HG03460 (cell line): ENCODE data around the gene MRPS18B.

Source experiments
- ATAC-seq: cut with Tn5 transposase; IDR thresholded peaks from one replicate; pipeline ENCODE4 v1.9.1; 2021; ENCODE audit not compliant: unreplicated experiment

Gene MRPS18B

DNA sequence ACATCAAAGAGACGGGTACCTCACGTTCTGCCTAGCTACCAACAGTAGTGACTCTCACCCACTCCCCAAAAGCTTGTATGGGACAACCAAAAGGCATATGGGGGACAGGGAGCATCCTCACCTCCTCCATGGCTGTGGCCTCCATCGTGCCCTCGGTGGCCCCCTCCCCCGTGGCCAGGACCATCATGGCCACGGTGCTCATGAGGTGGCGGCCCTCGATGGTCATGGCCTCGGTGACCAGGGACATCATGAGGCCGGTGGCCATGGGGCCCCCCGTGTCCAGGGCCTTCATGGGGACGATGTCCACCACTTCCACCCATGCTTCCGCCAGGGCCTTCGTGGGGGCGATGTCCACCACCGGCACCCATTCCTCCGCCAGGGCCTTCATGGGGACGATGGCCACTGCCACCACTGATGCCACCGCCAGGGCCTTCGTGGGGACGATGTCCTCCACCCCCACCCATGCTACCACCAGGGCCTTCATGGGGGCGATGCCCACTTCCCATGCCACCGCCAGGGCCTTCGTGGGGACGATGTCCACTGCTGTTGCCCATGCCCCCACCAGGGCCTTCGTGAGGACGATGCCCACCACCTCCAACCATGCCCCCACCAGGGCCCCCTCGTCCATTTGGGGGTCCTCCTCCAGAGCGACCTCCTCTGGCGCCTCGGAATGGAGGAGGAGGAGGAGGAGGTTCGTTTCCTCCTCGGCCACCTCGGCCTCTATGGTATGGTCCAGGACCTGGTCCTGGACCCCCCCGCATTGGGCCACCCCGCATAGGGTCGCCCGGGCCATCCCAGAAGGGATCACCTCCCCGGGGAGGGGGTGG is 15.6 kb upstream of the MRPS18B start:
- no peak for ATAC-seq

DNA sequence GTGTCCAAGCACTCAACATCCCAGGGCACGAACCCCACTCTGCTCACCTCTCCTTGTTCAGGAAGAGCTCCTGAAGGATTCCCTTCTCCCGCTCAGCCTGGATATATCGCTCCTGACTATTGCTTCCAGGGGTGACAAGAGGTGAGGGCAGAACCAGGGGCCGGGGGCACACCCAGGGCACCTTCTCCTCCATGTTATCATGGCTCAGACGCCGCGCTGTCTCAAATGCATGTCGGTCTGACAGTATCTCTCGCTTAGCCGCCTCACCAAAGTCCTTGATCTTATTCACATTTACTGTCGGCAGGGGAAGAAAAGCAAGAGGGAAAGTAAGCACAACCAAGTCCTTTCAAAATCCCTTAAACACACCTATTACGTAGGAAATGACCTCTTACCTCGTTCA is 13.7 kb upstream of the MRPS18B start:
- ATAC-seq = no peak

DNA sequence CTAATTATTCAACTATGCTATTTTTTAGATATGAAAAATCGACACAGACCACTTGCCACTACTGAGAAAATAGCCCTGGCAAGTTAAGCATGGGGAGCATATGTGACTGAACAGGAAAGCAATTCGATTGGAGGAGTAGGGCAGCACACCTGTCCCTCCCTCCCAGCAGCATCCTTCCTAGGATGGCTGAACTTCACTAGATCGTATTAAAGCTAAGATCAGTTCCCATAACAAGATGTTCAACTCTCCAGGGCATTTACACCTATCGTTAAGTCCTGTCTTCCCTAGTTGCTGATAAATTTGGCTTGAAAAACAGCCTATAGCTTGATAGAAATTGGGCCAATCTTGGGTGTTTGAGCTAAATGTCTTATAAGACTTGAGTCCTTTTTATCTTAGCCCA is 7.6 kb upstream of the MRPS18B start:
- ATAC-seq = no peak

DNA sequence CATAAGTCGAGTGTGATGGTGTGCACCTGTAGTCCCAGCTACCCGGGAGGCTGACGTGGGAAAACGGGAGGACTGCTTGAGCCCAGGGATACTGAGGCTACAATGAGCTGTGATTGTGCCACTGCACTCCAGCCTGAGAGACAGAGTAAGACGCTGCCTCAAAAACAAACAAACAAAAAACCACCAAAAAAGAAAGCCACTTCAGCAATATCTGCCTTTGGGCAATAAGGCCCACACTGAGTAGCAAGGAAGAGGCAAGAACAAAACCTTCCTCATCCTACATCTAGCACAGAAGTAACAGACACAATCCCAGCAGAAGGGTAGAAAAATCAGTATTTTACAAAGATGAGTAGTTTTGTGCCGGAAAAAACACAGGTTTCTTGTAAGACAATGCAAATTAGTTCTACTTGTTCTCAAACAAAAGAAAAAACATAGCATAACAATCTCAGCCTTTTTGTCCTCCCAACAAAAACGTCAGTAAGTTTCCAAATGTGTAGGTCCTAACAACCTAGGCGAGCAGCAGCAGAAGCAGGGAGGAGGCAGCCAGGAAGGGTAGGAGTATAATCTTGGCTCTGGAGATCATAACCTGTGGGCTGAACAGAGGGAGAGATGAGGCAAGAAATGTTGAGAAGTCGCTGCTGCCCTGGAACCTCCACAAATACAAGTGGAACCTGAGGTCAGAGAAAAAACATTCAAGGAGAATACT is 6.3 kb upstream of the MRPS18B start:
- no peak for ATAC-seq

DNA sequence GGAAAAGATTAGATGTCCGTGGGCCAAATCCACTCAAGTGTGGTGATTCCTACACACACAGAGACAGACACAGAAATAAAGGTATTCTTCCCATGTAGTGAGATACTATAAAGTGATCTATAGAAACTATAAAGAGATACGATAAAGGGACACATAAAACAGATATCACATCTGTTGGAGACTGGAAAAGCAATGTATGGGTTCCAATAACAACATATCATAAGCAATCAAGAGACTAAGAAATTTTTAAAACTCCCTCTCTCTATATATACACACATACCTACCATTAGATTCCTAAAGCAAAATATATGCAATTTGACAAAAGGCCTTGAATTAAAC is 5.8 kb upstream of the MRPS18B start:
- ATAC-seq = no peak

DNA sequence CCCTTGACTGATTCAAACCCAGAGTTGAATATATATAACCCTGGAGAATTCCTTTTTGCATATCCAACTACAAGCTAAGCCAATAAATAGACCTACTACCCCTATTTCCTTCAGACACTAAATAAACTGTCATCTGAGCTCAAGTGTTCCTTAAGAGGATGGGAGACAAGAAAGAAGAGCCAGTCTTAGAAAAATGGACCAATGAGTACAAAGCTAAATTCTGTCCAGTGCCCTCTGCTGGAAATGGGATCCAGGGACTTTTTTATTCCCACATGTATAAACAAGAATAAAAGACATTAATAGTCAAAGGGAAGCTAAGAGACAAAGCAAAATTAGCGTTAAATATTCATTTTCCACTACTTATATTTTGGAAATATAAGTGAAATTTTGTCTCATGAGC is 5.4 kb upstream of the MRPS18B start:
- ATAC-seq = no peak

DNA sequence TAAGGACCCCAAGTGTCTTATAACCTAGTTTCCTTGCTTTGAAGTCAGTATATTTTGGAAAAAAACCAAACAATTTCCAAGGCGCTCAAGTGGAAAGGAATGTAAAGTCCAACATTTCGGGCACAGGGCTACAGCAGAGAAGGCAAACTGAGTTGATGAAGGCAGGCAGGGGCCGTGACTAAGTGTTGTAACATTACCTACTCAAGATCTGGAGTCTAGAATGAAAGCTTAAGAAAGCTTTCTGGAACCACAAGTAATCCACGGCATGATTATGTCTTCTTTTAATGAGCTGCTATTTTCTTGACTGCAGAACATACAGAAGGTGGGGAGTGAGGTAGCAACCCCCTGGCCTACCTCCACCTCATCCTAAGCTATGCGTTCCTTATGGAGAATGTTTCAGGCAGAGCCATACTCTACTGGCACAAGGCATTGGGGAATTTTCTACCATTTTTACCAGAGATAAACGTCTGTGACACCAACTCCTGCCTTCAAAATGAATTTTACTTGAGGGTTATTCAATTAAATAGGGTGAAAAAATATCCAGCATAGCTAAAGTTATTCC is 4.9 kb upstream of the MRPS18B start:
- no peak for ATAC-seq

DNA sequence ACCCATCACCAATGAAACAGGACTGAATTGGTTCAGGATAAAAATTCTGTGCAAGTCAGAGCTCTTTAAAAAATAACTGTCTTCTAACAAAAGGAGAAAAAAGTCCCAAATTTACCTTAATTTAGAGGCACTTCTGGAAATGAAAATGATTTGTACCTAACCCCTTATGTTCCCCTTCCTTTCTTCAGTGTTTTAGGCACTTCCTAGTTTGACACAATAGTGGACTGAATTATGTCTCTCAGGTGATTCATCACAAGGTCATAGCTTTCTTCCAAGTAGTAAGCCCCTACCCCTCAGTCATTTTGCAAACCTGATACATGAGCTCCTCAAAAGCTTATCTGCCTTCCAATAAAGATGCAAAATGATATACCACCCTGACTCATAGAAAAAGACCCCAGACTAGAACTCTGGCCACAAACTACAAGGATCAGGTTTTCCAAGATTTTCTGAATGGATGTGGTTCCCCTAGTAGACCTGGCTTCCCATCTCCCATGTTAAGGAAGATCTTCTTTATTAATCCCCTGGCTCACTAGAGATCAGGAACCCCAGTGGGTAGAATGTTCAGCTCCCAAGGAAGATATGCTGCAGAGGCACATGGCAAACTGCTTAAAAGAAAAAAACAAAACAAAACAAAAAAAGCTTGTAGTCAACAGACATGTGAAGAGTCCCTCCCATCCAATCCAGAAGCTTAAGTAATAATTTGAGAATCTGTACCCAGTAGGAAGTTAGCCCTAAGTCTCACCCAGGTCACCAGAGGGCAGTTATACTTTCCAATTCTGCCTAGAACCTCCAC is 4.2 kb upstream of the MRPS18B start:
- no peak for ATAC-seq

DNA sequence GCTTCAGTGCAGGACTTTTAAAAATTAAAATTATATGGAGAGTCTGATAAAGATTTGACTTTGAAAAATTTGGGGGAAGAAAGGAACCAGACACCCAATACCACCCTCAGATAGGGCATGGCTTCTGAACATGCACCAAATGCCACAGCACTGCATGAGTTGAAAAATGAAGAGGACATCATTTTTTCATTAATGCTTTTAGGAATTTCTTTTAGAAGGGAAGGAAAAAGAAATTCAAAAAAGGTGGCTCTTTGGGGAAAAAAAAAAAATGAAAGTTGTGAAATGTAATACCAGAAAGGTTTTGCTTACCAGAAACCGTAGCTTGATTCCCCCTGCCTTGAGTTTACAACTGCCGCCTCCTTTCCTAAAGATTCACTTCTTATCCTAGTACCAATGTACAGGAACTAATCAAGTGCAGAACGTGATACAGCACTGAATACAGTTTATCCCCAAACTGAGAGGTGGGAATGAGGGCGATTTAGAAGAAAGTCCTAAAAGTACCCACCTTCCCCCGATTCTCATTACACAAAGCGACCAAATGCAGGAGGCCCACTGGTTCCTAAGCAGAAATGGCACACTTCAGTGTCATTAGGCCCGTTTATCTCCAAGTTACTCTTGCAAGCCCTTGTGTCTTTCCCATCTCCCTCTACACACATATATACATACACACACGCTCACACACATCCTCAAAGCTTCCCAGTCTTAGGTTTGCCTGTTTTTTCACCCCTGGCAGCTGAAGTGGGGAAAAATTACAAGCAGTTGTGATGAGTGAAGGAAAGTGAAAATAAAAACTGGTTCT is 3.4 kb upstream of the MRPS18B start:
- no peak for ATAC-seq

DNA sequence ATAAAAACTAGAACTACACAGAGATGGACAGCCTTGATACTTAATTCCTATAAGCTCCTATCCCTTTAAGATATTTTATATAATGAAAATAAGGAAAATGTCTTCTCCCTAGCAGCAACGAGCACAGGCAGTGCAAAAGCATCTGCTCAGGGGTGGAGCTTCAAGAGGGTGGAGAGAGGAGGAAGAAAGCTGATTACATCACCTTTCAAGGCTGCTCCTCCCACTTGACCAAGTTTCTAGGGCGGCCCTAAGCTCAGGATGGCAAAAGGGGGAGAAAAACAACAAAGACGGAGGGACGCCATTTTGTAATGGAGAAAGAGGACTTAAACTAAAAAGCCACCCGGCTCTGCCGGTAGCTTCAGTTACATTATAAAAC is 2.8 kb upstream of the MRPS18B start:
- peak; percentile 44 for ATAC-seq

DNA sequence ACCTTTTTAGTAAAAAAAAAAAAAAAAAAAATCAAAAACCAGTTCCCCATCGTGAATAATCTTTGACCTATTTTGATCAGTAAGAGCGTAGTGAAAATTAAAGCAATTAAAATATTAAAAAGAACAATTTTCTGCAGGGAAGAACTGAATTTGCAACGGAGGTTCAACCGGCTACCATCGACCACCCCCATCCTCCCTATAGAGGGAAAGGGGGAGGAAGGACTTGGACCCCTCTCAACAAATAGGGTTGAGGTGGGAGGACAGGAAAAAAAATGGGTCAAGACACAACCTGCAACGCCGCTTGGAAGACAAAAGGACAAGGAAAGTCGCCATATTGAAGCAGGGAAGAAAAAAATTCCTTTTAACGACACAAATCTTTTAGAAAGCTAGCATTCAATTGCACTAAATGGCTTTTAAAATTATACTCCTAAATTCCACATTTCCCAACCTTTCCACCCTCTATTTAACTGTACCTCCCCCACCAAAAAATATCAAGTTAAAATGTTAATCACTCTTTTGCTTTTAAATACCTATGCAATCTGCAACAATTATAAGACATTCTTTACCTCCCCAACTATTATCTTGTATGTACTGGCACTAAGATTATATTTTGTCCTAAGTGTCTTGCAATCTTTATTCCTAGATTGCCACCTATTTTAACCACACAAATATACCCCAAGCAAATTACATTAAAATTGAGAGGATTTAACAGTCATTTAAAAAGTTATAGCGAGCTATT is 2.3 kb upstream of the MRPS18B start:
- no peak for ATAC-seq

DNA sequence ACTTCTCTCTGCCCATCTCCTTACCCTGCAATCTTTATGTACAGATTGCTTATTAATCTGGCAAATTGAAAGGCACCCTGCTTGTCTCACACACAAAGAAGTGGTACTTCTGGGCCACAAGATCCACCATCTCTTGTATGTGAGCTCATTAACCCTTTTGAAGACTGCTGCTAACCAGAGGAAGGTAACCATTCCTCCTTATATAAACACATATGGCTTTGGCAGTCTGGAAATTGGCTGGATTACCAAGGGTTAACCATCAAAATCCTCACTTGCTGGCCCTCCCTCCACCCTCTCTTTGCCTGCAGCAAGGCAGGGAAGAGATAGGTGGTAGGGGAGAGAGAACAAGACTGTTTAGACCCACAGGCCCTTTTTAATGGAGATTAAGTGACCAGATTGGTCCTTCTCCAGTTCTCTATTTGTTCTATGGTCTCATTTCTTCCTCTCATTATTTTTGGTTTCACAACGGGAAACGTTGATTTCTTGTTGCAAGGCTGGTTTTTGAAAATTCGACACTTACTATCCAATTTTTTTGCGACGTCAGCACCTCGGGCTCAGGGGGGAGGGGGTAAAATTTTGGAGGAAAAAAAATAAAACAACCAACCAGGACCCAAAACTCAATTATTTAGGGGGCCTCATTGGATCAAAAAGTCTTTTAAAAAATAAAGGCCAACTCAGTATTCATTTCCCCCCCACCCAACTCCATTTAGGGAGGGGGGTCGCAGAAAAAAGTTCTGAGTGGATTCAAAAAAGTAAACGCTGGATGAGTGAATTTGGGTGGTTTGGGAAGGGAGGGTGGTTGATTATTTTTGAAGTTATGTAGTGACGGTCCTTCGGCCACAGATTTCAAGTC is 1.5 kb upstream of the MRPS18B start:
- ATAC-seq = no peak

DNA sequence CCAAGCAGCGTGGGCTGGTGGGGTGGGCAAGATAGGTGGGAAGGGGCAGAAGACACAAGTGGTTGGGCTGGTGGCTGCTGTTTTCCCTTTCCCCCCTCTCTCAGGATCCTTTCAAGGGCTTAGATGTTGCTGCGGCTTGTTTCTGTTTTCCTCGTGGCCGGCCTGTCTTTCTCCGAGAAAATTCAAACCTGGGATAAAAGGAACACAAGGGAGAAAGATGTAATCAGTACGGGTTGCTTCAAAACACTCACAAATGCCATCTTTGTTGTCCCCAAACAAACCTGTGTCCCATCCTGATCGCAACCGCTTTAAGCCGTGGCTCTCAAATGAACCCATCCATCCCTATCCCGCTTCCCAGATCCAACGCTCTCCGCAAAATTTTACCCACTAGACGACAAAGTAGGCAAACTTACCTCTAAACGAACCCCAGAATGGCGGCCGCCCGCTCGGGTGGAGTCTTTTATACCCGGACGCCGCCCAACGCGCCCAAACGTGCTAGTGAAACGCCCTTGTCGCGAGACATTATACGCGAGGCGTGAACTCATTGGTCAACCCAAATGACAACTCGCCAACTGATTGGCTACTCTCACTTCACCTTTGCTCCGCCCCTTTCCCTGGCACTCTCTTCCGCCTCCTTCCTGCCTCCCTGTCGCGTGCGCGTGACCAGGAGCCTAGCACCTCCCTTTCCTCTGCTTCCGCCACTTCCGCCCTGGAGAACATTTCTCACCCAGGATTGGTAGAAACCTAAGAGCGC is 652 bp upstream of the MRPS18B start, which contains the start of gene PPP1R10:
TSS of gene PPP1R10 (minus strand) at position 433 of the 754 bp plus-strand sequence. CDS start 7,299 bp downstream, outside the sequence.
- ATAC-seq = peak; percentile 77

DNA sequence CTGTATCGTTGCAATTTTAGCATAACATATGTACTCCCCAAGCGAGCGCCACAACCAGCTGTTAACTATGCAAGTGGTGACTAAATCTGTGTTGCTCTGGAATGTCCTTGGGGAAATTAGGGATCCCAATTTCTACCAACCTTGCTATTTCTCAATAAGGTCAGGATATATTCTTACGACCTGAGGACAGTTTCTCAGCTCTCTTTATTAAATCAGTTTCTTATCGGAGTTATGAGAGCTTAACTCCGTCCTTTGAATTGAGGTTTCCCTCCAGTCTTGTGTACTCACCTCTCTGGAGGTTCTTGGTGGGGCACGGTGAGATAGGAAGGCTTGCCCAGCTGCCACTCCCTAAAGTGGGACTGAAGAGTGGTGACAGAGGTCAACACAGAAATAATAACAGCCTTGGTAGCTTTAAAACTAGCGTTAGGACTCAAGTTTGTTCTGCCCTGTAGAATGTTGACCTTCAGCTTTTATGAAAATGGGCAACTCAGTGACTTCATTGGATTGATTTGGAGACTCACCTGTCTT is 694 bp downstream of the MRPS18B start:
- ATAC-seq = no peak

DNA sequence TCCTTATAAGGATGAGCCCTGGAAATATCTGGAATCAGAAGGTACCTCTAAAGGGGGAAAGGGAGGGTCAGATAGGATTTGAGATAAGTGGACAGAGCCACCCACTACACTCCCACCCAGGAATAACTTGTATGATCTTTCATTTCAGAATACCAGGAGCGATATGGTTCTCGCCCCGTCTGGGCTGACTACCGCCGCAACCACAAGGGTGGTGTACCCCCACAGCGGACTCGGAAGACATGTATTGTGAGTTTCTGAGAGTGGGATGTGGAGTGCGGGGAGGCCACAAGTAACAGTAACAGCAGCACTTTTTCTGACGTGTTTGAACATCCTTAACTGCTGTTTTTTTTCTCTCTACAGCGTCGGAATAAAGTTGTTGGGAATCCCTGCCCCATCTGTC is 1.9 kb downstream of the MRPS18B start:
- no peak for ATAC-seq

DNA sequence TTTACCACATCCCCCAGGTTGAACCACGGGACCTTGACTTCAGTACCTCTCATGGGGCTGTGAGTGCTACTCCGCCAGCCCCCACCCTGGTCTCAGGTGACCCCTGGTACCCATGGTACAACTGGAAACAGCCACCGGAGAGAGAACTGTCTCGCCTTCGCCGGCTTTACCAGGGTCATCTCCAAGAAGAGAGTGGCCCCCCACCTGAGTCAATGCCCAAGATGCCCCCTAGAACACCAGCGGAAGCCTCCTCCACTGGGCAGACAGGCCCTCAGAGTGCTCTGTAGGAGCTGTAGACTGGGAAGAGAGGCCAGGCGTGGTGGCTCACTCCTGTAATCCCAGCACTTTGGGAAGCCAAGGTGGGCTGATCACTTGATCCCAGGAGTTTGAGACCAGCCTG is 7.9 kb downstream of the MRPS18B start:
- no peak for ATAC-seq

DNA sequence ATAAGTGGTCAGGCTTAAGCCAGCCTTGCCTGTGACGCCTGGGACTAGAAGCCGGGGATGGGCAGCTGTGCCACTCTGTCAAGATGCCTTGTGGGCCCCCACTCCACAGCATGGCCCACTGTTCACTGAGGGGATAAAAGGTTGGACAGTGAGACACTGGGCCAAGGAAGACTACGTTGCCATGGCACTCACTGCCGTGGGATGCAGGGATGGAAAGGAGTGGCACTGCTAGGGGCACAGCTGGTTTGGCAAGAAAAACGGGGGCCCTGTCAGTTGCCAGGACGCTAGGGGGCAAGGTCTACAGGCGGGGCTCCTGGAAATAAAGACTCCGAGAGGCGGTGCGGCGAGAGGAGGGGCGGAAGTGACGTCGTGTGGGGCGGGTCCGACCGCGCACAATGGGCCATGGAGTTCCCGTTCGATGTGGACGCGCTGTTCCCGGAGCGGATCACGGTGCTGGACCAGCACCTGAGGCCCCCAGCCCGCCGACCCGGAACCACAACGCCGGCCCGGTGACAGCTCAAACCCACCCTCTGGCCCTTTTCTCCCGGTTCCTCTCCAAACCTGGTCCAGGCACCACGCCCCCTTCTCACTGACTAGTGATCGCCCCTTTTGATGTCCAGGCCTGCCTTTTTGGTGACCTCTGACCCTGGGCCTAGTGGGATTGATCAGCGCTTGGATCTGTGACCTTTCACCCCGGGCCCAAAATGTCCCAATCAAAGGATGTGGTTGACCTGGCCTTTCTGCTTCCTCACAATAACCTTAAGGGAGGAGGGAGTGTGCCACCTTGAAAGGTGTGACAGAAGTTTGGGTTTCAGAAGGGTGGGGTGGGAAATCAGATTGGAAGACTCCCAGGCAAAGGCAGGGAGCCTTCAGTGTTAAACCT is 9.1 kb downstream of the MRPS18B start, which contains the start of gene ATAT1:
TSS of gene ATAT1 (plus strand) at position 391 of the 883 bp plus-strand sequence.
- peak; percentile 81 for ATAC-seq
